ENCODE data around the gene CEBPE. TPM values are rescaled to one million over a fixed set of nuclear protein-coding genes. Genes with fewer than 3 reads are reported as not detected.
A peak's percentile ranks its signal among the peaks of the same experiment; 100 is the strongest.

The CEBPE gene
- total and polyA plus RNA-seq, 8 donors: 0.14 to 1.0 (median 0.23) TPM; not detected in 2

GRCh38 chr14:23119363-23120327, 590 bp upstream of the CEBPE start:
- Histone ChIP-seq H3K4me3 (no peak overlapping the region), H3K4me1 (peaks cover 18 to 58% of the 10 kb centered on the region in 2 donors), H3K9me3 (no peaks in the 10 kb centered on the region), H3K27me3 (no peaks in the 10 kb centered on the region), H3K27ac (peak overlapping the region in 1 of 2 donors; percentile 89), H3K36me3 (no peaks in the 10 kb centered on the region)
- ATAC-seq (peak; percentile 4), DNase-seq (no peak)
- intact Hi-C loops (cut with DNase I): loop anchor here (5.0 to 10.0 kb wide), 2 partner anchors 65 to 68 kb away; partner anchors contain the start of gene SLC7A8 (in 1 of the 2)
- TF ChIP-seq, protein P1, sequence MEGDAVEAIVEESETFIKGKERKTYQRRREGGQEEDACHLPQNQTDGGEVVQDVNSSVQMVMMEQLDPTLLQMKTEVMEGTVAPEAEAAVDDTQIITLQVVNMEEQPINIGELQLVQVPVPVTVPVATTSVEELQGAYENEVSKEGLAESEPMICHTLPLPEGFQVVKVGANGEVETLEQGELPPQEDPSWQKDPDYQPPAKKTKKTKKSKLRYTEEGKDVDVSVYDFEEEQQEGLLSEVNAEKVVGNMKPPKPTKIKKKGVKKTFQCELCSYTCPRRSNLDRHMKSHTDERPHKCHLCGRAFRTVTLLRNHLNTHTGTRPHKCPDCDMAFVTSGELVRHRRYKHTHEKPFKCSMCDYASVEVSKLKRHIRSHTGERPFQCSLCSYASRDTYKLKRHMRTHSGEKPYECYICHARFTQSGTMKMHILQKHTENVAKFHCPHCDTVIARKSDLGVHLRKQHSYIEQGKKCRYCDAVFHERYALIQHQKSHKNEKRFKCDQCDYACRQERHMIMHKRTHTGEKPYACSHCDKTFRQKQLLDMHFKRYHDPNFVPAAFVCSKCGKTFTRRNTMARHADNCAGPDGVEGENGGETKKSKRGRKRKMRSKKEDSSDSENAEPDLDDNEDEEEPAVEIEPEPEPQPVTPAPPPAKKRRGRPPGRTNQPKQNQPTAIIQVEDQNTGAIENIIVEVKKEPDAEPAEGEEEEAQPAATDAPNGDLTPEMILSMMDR (IDR thresholded peaks at IDR 0.05): no peak

- Histone ChIP-seq H3K9me3 (no peaks in the 10 kb centered on the region), H3K27me3 (no peaks in the 10 kb centered on the region), H3K4me1 (peaks cover 19 to 75% of the 10 kb centered on the region in 2 donors), H3K4me3 (peak overlapping the region in 1 of 2 donors; percentile 22), H3K27ac (peak overlapping the region in 1 of 2 donors; percentile 89), H3K36me3 (no peaks in the 10 kb centered on the region)
- no peak for ATAC-seq
- DNase-seq: peak in 1 of 4 donors; percentile 85
- intact Hi-C loops (cut with DNase I): no loop called here
- TF ChIP-seq, protein P1 (IDR thresholded peaks at IDR 0.05): no peak
Observed at GRCh38 chr14:23117371-23118020, 1.6 kb downstream of the CEBPE start.

DNA sequence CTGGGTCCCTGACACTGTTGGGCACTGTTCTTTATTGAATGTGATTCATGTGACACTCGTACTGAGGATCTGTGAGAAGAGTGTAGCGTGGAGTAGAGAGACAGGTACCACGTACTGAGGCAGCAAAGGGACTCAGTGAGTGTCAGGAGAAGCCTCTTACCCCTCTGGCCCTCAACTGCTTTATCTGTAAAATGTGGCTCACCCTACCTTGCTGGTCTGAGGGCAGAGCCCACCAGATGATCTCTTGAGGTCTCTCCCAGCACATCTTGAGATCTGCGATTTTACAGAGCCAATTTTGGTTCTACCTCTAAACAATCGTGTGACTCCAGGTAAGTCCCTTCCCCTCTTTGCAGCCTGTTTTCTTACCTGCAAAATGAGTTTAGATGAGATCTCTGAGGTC, 3.1 kb downstream of the CEBPE start:
- Histone ChIP-seq H3K36me3 (no peaks in the 10 kb centered on the region), H3K27ac (peak overlapping the region in 1 of 2 donors; percentile 63), H3K4me3 (no peak overlapping the region), H3K9me3 (no peaks in the 10 kb centered on the region), H3K27me3 (peaks cover 0 to 9% of the 10 kb centered on the region in 2 donors), H3K4me1 (peaks cover 12 to 69% of the 10 kb centered on the region in 2 donors)
- ATAC-seq (no peak), DNase-seq (no peak)
- intact Hi-C loops (cut with DNase I): no loop called here
- TF ChIP-seq, protein P1 (IDR thresholded peaks at IDR 0.05): no peak

GRCh38 chr14:23115039-23115731, 3.9 kb downstream of the CEBPE start:
- intact Hi-C loops (cut with DNase I): no loop called here
- Histone ChIP-seq H3K27me3 (peaks cover 0 to 12% of the 10 kb centered on the region in 2 donors), H3K4me1 (peaks cover 8 to 62% of the 10 kb centered on the region in 2 donors), H3K36me3 (no peaks in the 10 kb centered on the region), H3K4me3 (no peak overlapping the region), H3K9me3 (no peaks in the 10 kb centered on the region), H3K27ac (peak overlapping the region in 1 of 2 donors; percentile 63)
- peak in 1 of 4 donors; percentile 63 for DNase-seq
- peak; percentile 80 for ATAC-seq
- TF ChIP-seq, protein P1 (IDR thresholded peaks at IDR 0.05): no peak
